Bronchial epithelial cell (primary cell): Measurements from ENCODE around the gene ISG15. TPM values are rescaled to one million over a fixed set of nuclear protein-coding genes. Genes with fewer than 3 reads are reported as not detected.
A peak's percentile ranks its signal among the peaks of the same experiment; 100 is the strongest.

Experiments
- DNase-seq: peaks from one replicate; pipeline ENCODE4 v3.0.0-alpha.2; 2010; ENCODE audit warnings: low read depth
- FAIRE-seq: peaks from 2 replicates; lab custom pipeline; 2011; peaks lifted over from hg19 to GRCh38; lab: Jason Lieb, UNC
- H3K27me3 ChIP-seq: 2 replicates; pipeline ENCODE4 v1.5.1; 2011; ENCODE audit warnings: low read length; ENCODE audit not compliant: control insufficient read depth, insufficient read depth
- H3K36me3 ChIP-seq: 2 replicates; pipeline ENCODE4 v1.5.1; 2011; ENCODE audit warnings: low read length; ENCODE audit not compliant: control insufficient read depth, insufficient read depth
- H3K4me3 ChIP-seq: 2 replicates; pipeline ENCODE4 v1.5.1; 2011; ENCODE audit warnings: mild to moderate bottlenecking, low read depth, low read length, control low read depth
- total RNA-seq: library from RNA; depleted of rRNA; stranded (reverse); fragments of >200 nt; gene quantifications from 2 replicates; pipeline ENCODE4 v1.2.1, GENCODE V29; 2014
- TF ChIP-seq, protein P1 (sequence below): IDR thresholded peaks from 2 replicates; pipeline ENCODE4 v1.5.1; 2011; ENCODE audit warnings: mild to moderate bottlenecking, moderate library complexity, low read length, control low read depth, inconsistent platforms; ENCODE audit not compliant: insufficient read depth, severe bottlenecking

The ISG15 gene
- total RNA-seq, 1 donor from 2014 or later = 18.2 TPM

DNA sequence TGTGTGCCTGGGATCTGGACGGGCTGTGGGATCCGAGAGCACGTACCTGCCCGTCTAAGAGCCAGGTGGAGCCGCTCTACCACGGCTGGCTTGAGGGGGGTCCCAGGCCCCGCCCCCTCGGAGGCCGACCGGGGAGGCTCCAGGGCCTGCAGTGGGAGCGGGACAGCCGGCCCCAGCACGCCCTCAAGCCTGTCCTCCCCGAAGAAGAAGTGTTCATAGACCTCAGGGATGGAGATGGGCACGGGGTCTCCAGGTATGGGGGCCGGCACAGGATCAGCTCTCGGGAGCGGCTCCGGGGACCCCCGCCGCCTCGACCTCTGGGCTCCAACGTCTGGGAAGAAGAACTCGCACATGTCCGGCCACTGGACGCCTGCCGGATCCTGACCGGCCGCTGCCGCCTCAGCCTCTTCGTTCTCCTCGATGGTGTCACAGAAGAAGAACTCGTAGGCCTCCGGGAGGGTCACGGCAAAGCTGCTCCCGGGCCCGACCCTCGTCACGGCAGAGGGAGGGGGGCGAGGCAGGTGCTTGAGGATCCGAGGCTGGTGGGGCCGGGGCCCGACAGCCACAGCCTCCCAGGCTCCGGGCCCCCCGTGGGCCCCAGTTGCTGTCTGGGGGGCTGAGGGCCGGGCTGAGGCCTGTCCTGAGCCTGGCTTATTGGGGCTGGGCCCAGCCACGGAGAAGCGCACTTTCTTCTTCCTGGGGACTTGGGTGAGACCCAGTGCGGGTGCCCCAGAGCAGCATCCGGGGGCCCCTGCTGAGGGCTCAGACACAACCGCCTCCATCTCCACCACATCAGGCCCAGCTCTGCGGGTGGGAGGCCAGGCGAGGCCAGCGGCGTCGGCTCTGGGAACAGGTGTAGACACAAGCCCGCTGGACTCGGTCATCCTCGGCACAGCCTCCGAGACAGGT, 34.2 kb upstream of the ISG15 start:
- no peak for FAIRE-seq
- TF ChIP-seq, protein P1, sequence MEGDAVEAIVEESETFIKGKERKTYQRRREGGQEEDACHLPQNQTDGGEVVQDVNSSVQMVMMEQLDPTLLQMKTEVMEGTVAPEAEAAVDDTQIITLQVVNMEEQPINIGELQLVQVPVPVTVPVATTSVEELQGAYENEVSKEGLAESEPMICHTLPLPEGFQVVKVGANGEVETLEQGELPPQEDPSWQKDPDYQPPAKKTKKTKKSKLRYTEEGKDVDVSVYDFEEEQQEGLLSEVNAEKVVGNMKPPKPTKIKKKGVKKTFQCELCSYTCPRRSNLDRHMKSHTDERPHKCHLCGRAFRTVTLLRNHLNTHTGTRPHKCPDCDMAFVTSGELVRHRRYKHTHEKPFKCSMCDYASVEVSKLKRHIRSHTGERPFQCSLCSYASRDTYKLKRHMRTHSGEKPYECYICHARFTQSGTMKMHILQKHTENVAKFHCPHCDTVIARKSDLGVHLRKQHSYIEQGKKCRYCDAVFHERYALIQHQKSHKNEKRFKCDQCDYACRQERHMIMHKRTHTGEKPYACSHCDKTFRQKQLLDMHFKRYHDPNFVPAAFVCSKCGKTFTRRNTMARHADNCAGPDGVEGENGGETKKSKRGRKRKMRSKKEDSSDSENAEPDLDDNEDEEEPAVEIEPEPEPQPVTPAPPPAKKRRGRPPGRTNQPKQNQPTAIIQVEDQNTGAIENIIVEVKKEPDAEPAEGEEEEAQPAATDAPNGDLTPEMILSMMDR = no peak
- H3K36me3 ChIP-seq = peaks cover 2% of the 10 kb centered on the region
- no peak overlapping the region for H3K4me3 ChIP-seq
- peaks cover 13% of the 10 kb centered on the region for H3K27me3 ChIP-seq
- no peak for DNase-seq

DNA sequence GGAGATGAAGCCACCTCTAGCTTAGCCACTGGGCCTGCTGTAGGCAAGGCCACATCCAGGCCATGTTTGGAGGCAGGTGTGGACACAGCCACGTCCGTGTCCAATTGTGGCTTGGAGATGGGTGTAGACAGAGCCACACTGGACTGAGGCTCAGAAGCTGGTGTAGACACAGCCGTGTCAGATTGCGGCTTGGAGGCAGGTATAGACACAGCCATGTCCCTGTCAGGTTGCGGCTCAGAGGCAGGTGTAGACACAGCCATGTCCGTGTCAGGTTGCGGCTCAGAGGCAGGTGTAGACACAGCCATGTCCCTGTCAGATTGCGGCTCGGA, 33.6 kb upstream of the ISG15 start:
- TF ChIP-seq, protein P1 = no peak
- FAIRE-seq (peak; percentile 13), DNase-seq (no peak)
- Histone ChIP-seq H3K4me3 (no peak overlapping the region), H3K27me3 (peaks cover 13% of the 10 kb centered on the region), H3K36me3 (no peaks in the 10 kb centered on the region)

DNA sequence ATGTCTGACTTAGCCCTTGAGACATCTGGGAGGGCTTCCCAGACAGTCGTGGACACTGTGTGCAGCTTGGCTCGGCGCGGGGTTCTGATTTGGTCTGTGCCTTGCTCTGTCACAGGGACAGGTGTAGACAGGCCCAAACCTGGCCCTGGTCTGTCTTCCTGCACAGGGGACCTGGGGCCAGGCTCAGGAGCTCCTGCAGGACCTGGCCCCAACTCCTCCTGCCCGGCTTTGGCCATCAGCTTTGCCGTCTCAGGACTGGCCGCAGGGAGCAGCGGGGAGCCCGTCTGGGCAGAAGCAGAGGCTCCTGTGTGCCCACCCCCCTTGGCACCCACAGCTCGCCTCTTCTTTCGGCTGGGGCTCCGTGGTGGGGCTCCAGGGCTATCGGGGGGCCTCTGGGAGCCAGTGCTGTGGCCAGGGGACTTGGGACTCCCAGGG, 33.1 kb upstream of the ISG15 start:
- H3K27me3 ChIP-seq = peaks cover 13% of the 10 kb centered on the region
- DNase-seq (peak; percentile 39), FAIRE-seq (no peak)
- no peaks in the 10 kb centered on the region for H3K36me3 ChIP-seq
- TF ChIP-seq, protein P1 = no peak
- no peak overlapping the region for H3K4me3 ChIP-seq

DNA sequence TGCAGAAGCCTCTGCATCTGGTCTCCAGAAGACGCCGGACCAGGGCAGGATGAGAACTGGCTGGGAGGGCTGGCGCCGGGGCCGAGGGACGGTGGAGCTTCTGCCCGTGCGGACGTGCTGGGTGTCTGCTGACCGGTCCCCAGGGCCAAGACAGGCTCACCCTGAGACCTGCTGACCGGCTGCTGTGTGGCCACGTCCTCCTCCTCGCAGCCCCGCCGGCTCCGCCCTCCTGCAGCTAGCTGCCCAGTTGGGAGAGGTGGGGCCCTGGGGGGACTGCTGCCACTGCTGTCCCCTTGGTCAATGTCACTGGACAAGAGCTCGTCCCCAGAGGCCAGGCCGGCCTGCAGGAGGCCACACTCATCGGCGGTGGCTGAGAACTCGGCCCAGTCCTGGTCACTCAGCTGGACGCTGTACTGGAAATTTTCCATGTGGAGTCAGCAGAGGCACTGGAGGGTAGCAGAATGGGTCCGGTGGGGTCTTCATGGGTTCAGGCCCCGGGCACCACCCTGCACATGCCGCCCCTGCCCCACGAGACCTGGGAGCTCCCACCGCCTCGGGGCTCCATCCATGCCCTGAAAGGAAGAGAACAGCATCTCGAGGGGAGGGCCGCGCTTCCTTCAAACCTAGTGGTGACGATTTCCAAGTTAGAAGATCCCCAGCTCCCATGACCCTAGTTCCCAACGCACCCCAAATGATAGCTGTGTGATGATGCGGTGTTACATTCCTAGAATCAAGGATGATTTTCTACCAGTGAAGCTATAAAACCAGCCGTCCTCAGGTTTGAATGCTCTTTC, 32.5 kb upstream of the ISG15 start:
- no peak for FAIRE-seq
- Histone ChIP-seq H3K4me3 (no peak overlapping the region), H3K36me3 (no peaks in the 10 kb centered on the region), H3K27me3 (peaks cover 13% of the 10 kb centered on the region)
- DNase-seq = no peak
- TF ChIP-seq, protein P1 = no peak

DNA sequence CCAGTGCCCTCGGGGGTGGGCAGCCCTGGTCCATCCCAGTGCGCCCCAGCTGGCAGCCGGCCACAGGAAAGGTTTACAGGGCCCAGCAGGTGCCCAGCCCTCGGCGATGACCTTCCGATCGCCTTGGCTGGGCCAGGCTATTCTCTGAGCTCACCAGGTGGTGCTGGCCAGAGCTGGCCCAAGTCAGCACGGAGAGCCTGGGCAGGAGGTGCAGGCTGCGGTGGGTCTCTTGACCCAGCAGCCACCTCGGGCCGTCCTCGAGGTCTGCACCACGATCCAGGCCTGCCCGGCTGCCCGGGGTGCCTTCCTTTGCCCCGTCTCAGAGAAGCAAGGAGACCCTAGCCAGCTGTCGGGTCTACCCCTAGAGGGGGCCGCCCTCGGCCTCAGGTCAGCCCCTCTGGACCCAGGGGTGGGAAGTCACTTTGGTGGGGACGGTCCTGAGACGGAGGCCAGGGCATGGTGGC, 31.8 kb upstream of the ISG15 start:
- FAIRE-seq (no peak), DNase-seq (no peak)
- TF ChIP-seq, protein P1 = no peak
- Histone ChIP-seq H3K36me3 (no peaks in the 10 kb centered on the region), H3K27me3 (peaks cover 13% of the 10 kb centered on the region), H3K4me3 (no peak overlapping the region)
